Endothelial cell of umbilical vein (primary cell): ENCODE results near the gene SRBD1. TPM values are rescaled to one million over a fixed set of nuclear protein-coding genes. Genes with fewer than 3 reads are reported as not detected.

ENCODE experiments used
- BruUV-seq: library from RNA; stranded (reverse); fragments of 400-500 nt; replicated peaks from 2 replicates; lab custom pipeline; 2021; lab: Mats Ljungman, UMichigan
- CTCF ChIA-PET: fragments of 300-600, 350-600 bp; sonication (Branson Sonifier 250); formaldehyde crosslinking; loops from one replicate; lab custom pipeline; 2021; ENCODE audit warnings: antibody characterized with exemption, inconsistent platforms; lab: Charles Lee
- POLR2A ChIA-PET: fragments of 300-600, 350-600 bp; sonication (Branson Sonifier 250); formaldehyde crosslinking; loops from one replicate; lab custom pipeline; 2021; ENCODE audit warnings: antibody characterized with exemption, inconsistent platforms; lab: Charles Lee
- DNase-seq: peaks from one replicate; pipeline ENCODE4 v3.0.0-alpha.2; 2011; ENCODE audit warnings: low read depth, low spot score
- FAIRE-seq: peaks from 2 replicates; lab custom pipeline; 2011; peaks lifted over from hg19 to GRCh38; lab: Jason Lieb, UNC
- H2AFZ ChIP-seq: 2 replicates; pipeline ENCODE4 v1.6.0; 2012; ENCODE audit warnings: low read depth, low read length, control low read depth, inconsistent platforms
- H3K27ac ChIP-seq: 2 replicates; pipeline ENCODE4 v1.5.1; 2011; ENCODE audit warnings: low read depth, mild to moderate bottlenecking, control low read depth, low read length, moderate library complexity; ENCODE audit not compliant: insufficient read depth
- H3K27me3 ChIP-seq, 2 experiments: 2 replicates each; pipeline versions ENCODE4 v1.6.0 to v1.6.1; 2011; ENCODE audit warnings: low read length in 2 of 2, mixed read lengths in 1 of 2; ENCODE audit not compliant: control insufficient read depth in 2 of 2, insufficient read depth in 2 of 2
- H3K36me3 ChIP-seq, 2 experiments: 2 replicates in 1 of 2; 3 replicates in 1 of 2; pipeline ENCODE4 v1.5.1; 2011; ENCODE audit warnings: low read length in 2 of 2, mild to moderate bottlenecking in 1 of 2, moderate library complexity in 1 of 2; ENCODE audit not compliant: control insufficient read depth in 2 of 2, insufficient read depth in 2 of 2; ENCODE audit errors: extremely low read depth in 1 of 2
- H3K4me1 ChIP-seq: 3 replicates; pipeline ENCODE4 v1.5.1; 2011; ENCODE audit warnings: mild to moderate bottlenecking, low read length; ENCODE audit not compliant: control insufficient read depth, insufficient read depth; ENCODE audit errors: extremely low read depth
- H3K4me2 ChIP-seq: 2 replicates; pipeline ENCODE4 v1.6.1; 2011; ENCODE audit warnings: low read length, control low read depth, mixed read lengths; ENCODE audit not compliant: insufficient read depth
- H3K4me3 ChIP-seq, 3 experiments: fragments of 200-600 bp in 1 of 3; sonication (generic), shearing (Covaris generic) in 1 of 3; replicated peaks in 1 of 3; 2 replicates each; pipeline ENCODE4 v1.5.1; 2011 to 2016; ENCODE audit warnings: control low read depth in 3 of 3, low read length in 3 of 3, mild to moderate bottlenecking in 2 of 3, inconsistent platforms in 1 of 3, low read depth in 1 of 3, moderate library complexity in 1 of 3; ENCODE audit not compliant: insufficient read depth in 1 of 3
- H3K79me2 ChIP-seq: 2 replicates; pipeline ENCODE4 v1.6.0; 2012; ENCODE audit warnings: low read length, inconsistent platforms; ENCODE audit not compliant: control insufficient read depth, insufficient read depth
- H3K9ac ChIP-seq: replicated peaks from 2 replicates; pipeline ENCODE3; 2011; ENCODE audit warnings: low read length, control low read depth; ENCODE audit not compliant: insufficient read depth; ENCODE audit errors: extremely low read depth
- H3K9me1 ChIP-seq: replicated peaks from 3 replicates; pipeline ENCODE4 v1.6.0; 2011; ENCODE audit warnings: mild to moderate bottlenecking, low read length; ENCODE audit not compliant: control insufficient read depth, insufficient read depth; ENCODE audit errors: extremely low read depth
- H3K9me3 ChIP-seq: replicated peaks from 2 replicates; pipeline ENCODE4 v1.5.1; 2012; ENCODE audit warnings: low read length, inconsistent platforms; ENCODE audit not compliant: control insufficient read depth, insufficient read depth
- H4K20me1 ChIP-seq: replicated peaks from 2 replicates; pipeline ENCODE3; 2011; ENCODE audit warnings: mild to moderate bottlenecking, low read length; ENCODE audit not compliant: control insufficient read depth, insufficient read depth; ENCODE audit errors: extremely low read depth
- EZH2 ChIP-seq: IDR thresholded peaks from 2 replicates; pipeline ENCODE4 v1.6.1; 2012; ENCODE audit warnings: borderline replicate concordance, low read depth, mild to moderate bottlenecking, moderate library complexity, low read length, inconsistent platforms; ENCODE audit not compliant: severe bottlenecking
- FOS ChIP-seq: IDR thresholded peaks from 2 replicates; pipeline ENCODE4 v1.6.1; 2011; ENCODE audit warnings: mild to moderate bottlenecking, low read length, moderate library complexity, borderline replicate concordance; ENCODE audit not compliant: insufficient read depth
- GATA2 ChIP-seq: IDR thresholded peaks from 2 replicates; pipeline ENCODE4 v1.7.0; 2011; ENCODE audit warnings: low read depth, mild to moderate bottlenecking, moderate library complexity, mixed read lengths, low read length; ENCODE audit not compliant: insufficient read length, insufficient read depth
- JUN ChIP-seq: IDR thresholded peaks from 2 replicates; pipeline ENCODE4 v1.6.1; 2011; ENCODE audit warnings: borderline replicate concordance, low read depth; ENCODE audit not compliant: insufficient read length, insufficient read depth
- MYC ChIP-seq: IDR thresholded peaks from one replicate; pipeline ENCODE4 v1.6.1; 2011; ENCODE audit warnings: mild to moderate bottlenecking, low read depth, low read length
- POLR2A ChIP-seq: IDR thresholded peaks from 2 replicates; pipeline ENCODE4 v1.6.1; 2012; ENCODE audit warnings: low read depth, mild to moderate bottlenecking, control low read depth, low read length
- POLR2AphosphoS5 ChIP-seq: IDR thresholded peaks from 2 replicates; pipeline ENCODE4 v1.6.1; 2012; ENCODE audit warnings: low read depth, mild to moderate bottlenecking, control low read depth, low read length, moderate library complexity; ENCODE audit not compliant: insufficient read depth
- dilution Hi-C: fragments of 300-500 bp; cut with MboI; formaldehyde crosslinking; loops from one replicate; pipeline ENCODE4 v1.15.0; 2019; ENCODE audit warnings: low sequenced_read_pairs; ENCODE audit not compliant: extremely low pct_ligation_motif_present
- intact Hi-C: fragments of 100-400 bp; cut with micrococcal nuclease; formaldehyde crosslinking; loops from one replicate; pipeline ENCODE4 v1.10.0; 2022
- polyA plus RNA-seq, 4 experiments: library from polyadenylated mRNA; depleted of rRNA in 3 of 4; stranded (reverse) in 3 of 4; unstranded in 1 of 4; fragments of >200 nt; gene quantifications; 2 replicates each; pipeline versions ENCODE4 v1.2.1 to v1.2.3, GENCODE V29; 2011 to 2012; ENCODE audit warnings: missing spikeins in 1 of 4
- total RNA-seq: library from RNA; stranded (reverse); gene quantifications from 2 replicates; pipeline ENCODE4 v1.2.3, GENCODE V29; 2021
- TF ChIP-seq, protein P1 (sequence below), 2 donors: IDR thresholded peaks; 1 replicate in 1 of 2; 2 replicates in 1 of 2; pipeline ENCODE4 v1.5.1; 2011; ENCODE audit warnings: low read length in 2 of 2, mild to moderate bottlenecking in 2 of 2, moderate library complexity in 2 of 2, control low read depth in 1 of 2, inconsistent platforms in 1 of 2, low read depth in 1 of 2; ENCODE audit not compliant: insufficient read depth in 1 of 2; ENCODE audit errors: extremely low read depth in 1 of 2
- TF ChIP-seq, protein P2 (sequence below): IDR thresholded peaks from 2 replicates; pipeline ENCODE4 v1.6.1; 2011; ENCODE audit not compliant: insufficient read depth, insufficient read length

SRBD1 gene
- total and polyA plus RNA-seq, 2 donors (not counting 3 experiments of a cell fraction or from before 2014, with no cell fraction given), result 3.7 to 12.5 TPM

DNA sequence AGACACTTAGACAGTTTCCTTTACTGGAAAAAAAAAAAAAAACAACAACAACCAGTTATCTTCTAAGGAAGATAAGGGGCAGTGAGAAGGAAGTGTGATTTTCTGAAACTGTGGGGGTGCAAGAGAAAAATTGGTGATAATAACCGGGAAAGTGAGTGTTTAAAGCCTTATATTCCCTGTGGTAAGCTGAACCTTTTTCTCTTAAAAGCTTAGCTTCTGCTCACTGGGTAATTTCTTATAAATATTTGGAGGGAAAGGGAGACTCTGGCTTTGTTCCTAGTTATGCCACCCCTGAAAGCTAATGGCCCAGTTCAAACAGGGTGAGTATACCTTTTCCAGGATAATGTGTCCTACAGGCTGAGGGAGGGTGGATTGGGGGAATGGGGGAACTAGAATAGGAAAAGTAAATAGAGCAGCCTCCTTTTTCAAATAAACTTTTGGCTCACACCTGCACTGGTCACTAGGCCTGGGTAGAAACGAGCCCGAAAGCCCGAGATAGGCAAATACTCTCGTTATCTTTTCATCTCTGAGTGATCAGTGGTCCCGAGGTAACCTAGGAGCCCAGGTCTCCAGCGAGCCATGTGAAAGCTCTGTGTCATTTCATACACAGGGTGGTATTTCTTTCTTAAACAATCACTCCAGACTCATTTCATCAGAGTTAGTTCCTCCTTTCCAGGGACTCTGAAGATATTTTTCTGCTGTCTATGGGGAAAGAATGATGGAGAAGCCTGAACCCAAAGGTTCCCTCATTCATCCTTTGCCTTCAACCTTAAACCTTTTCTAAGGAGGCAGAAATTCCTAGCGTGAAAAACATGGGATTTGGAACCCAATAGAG, 15.5 kb upstream of the SRBD1 start:
- no peak overlapping the region for H3K4me3 ChIP-seq
- no peak overlapping the region for H3K4me2 ChIP-seq
- no peak overlapping the region for H3K27ac ChIP-seq
- no peaks in the 10 kb centered on the region for H3K9me1 ChIP-seq
- dilution Hi-C loops (no loop called here), intact Hi-C loops (no loop called here)
- POLR2A ChIA-PET, result interaction anchor here (0.6 kb wide), 1 partner anchor 313 kb away, joined by 4 read pairs; no protein-coding TSS in a partner anchor
- H3K4me1 ChIP-seq, result no peaks in the 10 kb centered on the region
- no peaks in the 10 kb centered on the region for H3K9me3 ChIP-seq
- H3K36me3 ChIP-seq, result no peaks in the 10 kb centered on the region
- DNase-seq (no peak), FAIRE-seq (no peak)
- no peak overlapping the region for H3K9ac ChIP-seq
- H3K79me2 ChIP-seq, result no peaks in the 10 kb centered on the region
- H2AFZ ChIP-seq, result no peak overlapping the region
- TF ChIP-seq POLR2AphosphoS5 (no peak), JUN (no peak), POLR2A (no peak), EZH2 (no peak), FOS (no peak), MYC (no peak), GATA2 (no peak)
- TF ChIP-seq, protein P1, sequence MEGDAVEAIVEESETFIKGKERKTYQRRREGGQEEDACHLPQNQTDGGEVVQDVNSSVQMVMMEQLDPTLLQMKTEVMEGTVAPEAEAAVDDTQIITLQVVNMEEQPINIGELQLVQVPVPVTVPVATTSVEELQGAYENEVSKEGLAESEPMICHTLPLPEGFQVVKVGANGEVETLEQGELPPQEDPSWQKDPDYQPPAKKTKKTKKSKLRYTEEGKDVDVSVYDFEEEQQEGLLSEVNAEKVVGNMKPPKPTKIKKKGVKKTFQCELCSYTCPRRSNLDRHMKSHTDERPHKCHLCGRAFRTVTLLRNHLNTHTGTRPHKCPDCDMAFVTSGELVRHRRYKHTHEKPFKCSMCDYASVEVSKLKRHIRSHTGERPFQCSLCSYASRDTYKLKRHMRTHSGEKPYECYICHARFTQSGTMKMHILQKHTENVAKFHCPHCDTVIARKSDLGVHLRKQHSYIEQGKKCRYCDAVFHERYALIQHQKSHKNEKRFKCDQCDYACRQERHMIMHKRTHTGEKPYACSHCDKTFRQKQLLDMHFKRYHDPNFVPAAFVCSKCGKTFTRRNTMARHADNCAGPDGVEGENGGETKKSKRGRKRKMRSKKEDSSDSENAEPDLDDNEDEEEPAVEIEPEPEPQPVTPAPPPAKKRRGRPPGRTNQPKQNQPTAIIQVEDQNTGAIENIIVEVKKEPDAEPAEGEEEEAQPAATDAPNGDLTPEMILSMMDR (IDR thresholded peaks at IDR 0.05; ENCODE audit: extremely low read depth in 1 of 2, insufficient read depth in 1 of 2, low read depth in 1 of 2, low read length in 2 of 2), result no peak
- TF ChIP-seq, protein P2, sequence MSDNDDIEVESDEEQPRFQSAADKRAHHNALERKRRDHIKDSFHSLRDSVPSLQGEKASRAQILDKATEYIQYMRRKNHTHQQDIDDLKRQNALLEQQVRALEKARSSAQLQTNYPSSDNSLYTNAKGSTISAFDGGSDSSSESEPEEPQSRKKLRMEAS, result no peak
- no peaks in the 10 kb centered on the region for H4K20me1 ChIP-seq
- CTCF ChIA-PET, result interaction anchor here (0.9 to 1.0 kb wide), 3 partner anchors 8 to 367 kb away, joined by 3 read pairs; partner anchors contain the start of gene SRBD1
- H3K27me3 ChIP-seq, result peaks cover 2% of the 10 kb centered on the region in 2 experiments
- no TSS peak for BruUV-seq
